GM10266 (cell line): ENCODE results near the gene TNFRSF11A.
A peak's percentile ranks its signal among the peaks of the same experiment; 100 is the strongest.

Source experiments
- DNase-seq: peaks from one replicate; pipeline ENCODE4 v3.0.0; 2012; ENCODE audit errors: extremely low spot score
- TF ChIP-seq, protein P1 (sequence below): IDR thresholded peaks from 2 replicates; pipeline ENCODE4 v1.5.1; 2012; ENCODE audit warnings: mild to moderate bottlenecking, low read depth; ENCODE audit not compliant: control insufficient read depth, insufficient read depth; ENCODE audit errors: missing control alignments

Gene TNFRSF11A

DNA sequence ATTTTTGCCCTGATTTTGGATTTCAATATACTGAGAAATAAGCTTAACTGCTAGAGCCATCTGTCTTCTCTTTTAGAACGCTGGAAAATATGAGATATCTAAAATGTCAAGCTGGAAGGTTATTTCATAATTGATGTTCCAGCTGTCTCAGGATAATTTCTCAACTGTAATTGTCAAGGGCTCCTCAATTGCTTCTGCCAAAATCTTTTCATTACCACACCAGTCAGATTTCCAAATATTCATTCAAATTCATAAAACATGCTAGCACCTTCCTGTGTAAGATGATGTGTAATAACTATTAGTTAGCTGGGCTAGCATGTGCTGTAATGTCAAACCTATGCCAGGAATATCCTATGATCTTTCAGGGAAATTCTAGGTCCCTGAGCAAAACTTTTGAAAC, 88.1 kb downstream of the TNFRSF11A start:
- TF ChIP-seq, protein P1, sequence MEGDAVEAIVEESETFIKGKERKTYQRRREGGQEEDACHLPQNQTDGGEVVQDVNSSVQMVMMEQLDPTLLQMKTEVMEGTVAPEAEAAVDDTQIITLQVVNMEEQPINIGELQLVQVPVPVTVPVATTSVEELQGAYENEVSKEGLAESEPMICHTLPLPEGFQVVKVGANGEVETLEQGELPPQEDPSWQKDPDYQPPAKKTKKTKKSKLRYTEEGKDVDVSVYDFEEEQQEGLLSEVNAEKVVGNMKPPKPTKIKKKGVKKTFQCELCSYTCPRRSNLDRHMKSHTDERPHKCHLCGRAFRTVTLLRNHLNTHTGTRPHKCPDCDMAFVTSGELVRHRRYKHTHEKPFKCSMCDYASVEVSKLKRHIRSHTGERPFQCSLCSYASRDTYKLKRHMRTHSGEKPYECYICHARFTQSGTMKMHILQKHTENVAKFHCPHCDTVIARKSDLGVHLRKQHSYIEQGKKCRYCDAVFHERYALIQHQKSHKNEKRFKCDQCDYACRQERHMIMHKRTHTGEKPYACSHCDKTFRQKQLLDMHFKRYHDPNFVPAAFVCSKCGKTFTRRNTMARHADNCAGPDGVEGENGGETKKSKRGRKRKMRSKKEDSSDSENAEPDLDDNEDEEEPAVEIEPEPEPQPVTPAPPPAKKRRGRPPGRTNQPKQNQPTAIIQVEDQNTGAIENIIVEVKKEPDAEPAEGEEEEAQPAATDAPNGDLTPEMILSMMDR = no peak
- no peak for DNase-seq

DNA sequence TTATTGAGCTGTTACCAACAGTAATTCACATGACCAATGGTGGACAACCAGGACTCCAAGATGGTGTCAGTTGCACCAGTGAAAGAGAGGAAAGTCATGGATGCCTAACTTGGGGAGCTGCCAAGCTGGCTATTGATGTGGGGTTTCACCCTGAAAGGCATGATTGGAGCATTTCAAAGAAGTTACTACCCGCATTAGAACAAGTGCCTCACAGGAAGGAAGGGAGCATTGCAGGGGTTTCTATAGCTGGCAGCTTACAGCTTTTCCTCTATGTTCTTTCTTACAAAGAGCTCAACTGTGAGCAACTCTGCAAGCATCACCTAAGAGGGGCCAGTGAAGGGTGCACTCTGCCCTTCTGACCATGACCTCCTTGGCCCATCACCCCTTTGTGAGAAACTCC, 93.1 kb downstream of the TNFRSF11A start:
- TF ChIP-seq, protein P1 = no peak
- no peak for DNase-seq

DNA sequence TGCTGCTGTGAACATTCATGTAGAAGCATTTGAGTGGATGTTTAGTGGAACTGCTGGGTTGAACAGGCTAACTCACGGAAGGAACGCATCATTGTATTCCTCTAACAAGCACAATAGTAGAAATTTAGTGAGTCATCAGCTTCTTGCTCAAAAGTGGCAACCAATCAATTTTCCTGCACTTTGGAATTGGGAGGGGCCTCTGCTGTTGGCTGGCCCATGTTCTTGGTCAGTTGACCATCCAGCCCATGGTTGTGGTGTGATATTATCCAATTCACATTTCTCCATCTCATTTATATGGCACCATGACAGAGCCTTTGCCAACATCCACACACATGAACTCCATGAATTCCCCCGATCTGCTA, 95.0 kb downstream of the TNFRSF11A start:
- TF ChIP-seq, protein P1 = no peak
- DNase-seq = no peak

DNA sequence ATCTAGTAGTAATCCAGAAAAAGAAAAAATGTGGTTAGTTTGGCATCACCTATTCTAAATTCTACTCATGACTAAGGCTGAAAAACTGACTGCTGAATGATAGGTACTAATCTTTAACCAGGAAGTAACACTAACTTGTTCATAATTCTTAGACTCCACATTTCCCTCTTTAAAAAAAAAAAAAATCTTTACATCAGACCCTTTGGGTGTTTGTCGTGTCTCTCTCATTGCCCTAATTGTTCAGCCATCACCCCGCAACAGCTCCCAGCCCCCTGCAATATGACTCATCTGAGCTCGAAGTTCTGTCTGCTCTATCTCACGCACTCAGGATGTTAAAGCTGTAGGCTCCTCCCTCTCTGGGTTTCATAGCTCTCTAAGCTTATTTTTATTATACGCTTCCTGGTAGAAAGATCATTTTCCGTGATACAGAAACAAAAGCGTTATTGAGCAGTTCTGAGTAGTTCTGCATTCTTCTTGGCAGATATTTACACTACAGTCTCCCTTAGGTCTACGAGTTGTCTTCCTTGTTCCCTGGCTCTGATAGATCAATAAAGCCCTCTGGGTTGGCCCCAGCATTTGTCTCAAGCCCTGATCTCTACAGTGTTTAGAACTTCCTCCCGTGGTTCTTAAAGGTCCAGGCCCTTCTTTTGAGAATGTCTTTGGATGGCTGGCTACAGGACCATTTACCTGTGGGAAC, 95.6 kb downstream of the TNFRSF11A start:
- TF ChIP-seq, protein P1 = no peak
- DNase-seq = peak; percentile 68

DNA sequence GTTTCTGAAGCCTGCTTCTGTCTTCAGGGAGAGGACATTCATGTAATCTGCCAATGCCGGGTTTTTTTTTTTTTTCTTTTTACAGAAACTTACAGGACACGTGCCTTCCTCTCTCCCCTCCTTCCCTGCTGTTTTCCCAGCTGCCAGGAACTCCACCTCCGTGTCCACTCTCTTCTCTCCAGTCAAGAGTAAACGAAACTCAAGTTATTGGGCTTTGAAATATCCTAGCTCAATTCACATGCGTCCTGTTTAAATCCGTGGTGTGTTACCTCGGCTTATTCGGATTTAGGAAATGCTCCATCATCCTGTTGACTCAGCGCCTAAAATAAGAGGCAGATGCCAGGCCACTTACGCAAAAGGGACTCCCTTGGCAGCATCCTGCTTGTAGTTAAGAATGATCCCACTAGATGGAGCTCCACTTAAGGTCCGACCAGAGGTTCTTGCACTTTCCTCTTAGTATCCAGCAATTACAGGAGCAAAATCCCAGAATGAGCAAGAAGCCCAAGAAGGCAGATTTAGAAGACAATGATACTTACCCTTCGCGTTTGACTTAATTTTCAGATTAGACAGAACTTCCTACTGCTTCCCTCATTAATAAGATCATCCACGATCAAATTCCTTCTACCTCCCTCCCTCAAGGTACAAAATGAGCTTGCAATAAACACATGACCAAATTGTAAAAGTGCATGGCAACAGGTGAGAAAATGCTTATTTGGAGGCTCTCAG, 100.5 kb downstream of the TNFRSF11A start:
- TF ChIP-seq, protein P1 = peak; percentile 81

DNA sequence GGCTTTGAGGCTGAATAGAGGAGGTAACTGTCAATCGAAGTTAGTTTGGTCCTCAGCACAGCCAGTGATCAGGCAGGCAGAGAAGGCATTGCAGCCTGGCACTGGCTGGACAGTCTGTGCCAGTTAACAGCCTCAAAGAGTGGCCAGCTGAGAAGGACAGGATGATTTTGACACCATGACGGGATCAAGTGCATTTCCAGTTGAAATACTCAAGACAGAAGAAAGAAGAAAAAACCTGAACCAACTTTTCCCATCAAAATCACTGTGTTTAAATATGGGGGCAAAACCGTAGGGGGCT, 101.0 kb downstream of the TNFRSF11A start:
- TF ChIP-seq, protein P1 = no peak
- no peak for DNase-seq

More for the DNA sequence above, 100.5 kb downstream of the TNFRSF11A start:
- DNase-seq = peak; percentile 55

DNA sequence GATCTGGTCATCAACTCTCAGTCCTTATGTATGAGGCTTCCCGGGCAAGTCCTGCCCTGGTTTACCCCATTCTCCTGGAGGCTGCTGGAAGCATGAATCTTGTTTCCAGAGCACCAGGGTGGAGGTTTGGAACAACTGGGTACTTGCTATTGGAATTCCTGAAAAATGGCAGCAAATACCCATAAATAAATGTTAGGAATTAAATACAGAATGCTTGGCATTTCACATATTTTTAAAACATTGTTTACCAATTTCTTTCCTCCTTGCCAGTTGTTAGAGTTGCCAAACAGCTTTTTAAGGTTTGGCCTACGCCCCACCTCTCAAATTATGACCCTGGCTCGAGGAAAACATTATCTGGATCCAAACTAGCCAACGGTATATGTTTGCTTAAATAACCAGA, 107.1 kb downstream of the TNFRSF11A start:
- no peak for DNase-seq
- TF ChIP-seq, protein P1 = no peak
